ENCODE data around the gene BICRA. TPM values are rescaled to one million over a fixed set of nuclear protein-coding genes. Genes with fewer than 3 reads are reported as not detected.
"Not testable (repeated sequence)": the region's sequence is repeated elsewhere in the genome, so short reads cannot be mapped to it uniquely, and the experiment has no call there.

Gene BICRA
- total and polyA plus RNA-seq, 2 donors from 2014 or later: 3.2 to 14.7 TPM

DNA sequence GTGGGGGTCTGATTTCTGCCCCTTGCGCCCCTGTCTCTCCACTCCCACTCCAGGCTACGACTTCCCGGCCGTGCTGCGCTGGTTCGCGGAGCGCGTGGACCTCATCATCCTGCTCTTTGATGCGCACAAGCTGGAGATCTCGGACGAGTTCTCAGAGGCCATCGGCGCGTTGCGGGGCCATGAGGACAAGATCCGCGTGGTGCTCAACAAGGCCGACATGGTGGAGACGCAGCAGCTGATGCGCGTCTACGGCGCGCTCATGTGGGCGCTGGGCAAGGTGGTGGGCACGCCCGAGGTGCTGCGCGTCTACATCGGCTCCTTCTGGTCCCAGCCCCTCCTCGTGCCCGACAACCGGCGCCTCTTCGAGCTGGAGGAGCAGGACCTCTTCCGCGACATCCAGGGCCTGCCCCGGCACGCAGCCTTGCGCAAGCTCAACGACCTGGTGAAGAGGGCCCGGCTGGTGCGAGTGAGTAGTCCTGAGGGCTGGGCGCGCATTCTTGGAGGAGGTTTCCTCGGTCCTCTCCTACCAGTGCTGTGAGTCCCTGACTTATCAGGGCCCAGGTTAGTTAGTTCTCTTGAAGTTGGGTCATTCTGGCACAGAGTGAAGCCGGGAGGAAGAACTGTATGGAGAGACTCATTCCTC is 116.9 kb downstream of the BICRA start:
- TF ChIP-seq, protein P1, sequence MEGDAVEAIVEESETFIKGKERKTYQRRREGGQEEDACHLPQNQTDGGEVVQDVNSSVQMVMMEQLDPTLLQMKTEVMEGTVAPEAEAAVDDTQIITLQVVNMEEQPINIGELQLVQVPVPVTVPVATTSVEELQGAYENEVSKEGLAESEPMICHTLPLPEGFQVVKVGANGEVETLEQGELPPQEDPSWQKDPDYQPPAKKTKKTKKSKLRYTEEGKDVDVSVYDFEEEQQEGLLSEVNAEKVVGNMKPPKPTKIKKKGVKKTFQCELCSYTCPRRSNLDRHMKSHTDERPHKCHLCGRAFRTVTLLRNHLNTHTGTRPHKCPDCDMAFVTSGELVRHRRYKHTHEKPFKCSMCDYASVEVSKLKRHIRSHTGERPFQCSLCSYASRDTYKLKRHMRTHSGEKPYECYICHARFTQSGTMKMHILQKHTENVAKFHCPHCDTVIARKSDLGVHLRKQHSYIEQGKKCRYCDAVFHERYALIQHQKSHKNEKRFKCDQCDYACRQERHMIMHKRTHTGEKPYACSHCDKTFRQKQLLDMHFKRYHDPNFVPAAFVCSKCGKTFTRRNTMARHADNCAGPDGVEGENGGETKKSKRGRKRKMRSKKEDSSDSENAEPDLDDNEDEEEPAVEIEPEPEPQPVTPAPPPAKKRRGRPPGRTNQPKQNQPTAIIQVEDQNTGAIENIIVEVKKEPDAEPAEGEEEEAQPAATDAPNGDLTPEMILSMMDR (IDR thresholded peaks at IDR 0.05; ENCODE audit: borderline replicate concordance, extremely low read depth, insufficient read depth): no peak

DNA sequence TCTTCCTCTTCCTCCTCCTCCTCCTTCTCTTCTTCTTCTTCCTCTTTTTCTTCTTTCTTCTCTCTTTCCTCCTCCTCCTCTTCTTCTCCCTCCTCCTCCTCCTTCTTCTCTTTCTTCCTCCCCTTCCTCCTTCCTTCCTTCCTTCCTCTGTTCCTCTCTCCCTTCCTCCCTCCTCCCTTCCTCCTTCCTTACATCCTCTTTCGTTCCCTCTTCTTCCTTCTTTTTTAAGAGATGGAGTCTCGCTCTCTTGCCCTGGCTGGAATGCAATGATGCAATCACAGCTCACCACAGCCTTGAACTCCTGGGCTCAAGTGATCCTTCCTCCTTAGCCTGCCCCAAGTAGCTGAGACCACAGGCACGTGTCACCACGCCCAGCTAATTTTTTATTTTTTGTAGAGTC is 117.5 kb downstream of the BICRA start:
- TF ChIP-seq, protein P1 (IDR thresholded peaks at IDR 0.05; ENCODE audit: borderline replicate concordance, extremely low read depth, insufficient read depth): no peak
- Histone ChIP-seq H3K27me3 (ENCODE audit: control insufficient read depth, insufficient read depth, low read length) (no peaks in the 10 kb centered on the region), H3K27ac (ENCODE audit: low read depth in 2 of 2, low read length in 2 of 2) (no peak overlapping the region), H3K9ac (ENCODE audit: low read length in 3 of 3) (no peak overlapping the region), H3K4me3 (ENCODE audit: low read length in 3 of 3) (no peak overlapping the region), H3K4me1 (ENCODE audit: control insufficient read depth in 2 of 3, insufficient read depth in 2 of 3, low read depth in 1 of 3, low read length in 3 of 3) (peaks cover 0 to 4% (median 0%) of the 10 kb centered on the region in 3 donors), H3K36me3 (ENCODE audit: control insufficient read depth in 2 of 3, insufficient read depth in 3 of 3, low read length in 3 of 3) (no peaks in the 10 kb centered on the region), H3K9me3 (ENCODE audit: control insufficient read depth in 2 of 3, insufficient read depth in 1 of 3, low read length in 3 of 3) (no peaks in the 10 kb centered on the region)
- no peak for FAIRE-seq
- no peak for DNase-seq
- intact Hi-C loops (cut with DNase I): no loop called here

More for the DNA sequence above, 116.9 kb downstream of the BICRA start:
- Histone ChIP-seq H3K27ac (ENCODE audit: low read depth in 2 of 2, low read length in 2 of 2) (no peak overlapping the region), H3K27me3 (ENCODE audit: control insufficient read depth, insufficient read depth, low read length) (no peaks in the 10 kb centered on the region), H3K4me3 (ENCODE audit: low read length in 3 of 3) (no peak overlapping the region), H3K4me1 (ENCODE audit: control insufficient read depth in 2 of 3, insufficient read depth in 2 of 3, low read depth in 1 of 3, low read length in 3 of 3) (peaks cover 0 to 4% (median 0%) of the 10 kb centered on the region in 3 donors), H3K36me3 (ENCODE audit: control insufficient read depth in 2 of 3, insufficient read depth in 3 of 3, low read length in 3 of 3) (no peaks in the 10 kb centered on the region), H3K9me3 (ENCODE audit: control insufficient read depth in 2 of 3, insufficient read depth in 1 of 3, low read length in 3 of 3) (no peaks in the 10 kb centered on the region), H3K9ac (ENCODE audit: low read length in 3 of 3) (no peak overlapping the region)
- intact Hi-C loops (cut with DNase I): no loop called here
- no peak for FAIRE-seq
- DNase-seq: no peak

DNA sequence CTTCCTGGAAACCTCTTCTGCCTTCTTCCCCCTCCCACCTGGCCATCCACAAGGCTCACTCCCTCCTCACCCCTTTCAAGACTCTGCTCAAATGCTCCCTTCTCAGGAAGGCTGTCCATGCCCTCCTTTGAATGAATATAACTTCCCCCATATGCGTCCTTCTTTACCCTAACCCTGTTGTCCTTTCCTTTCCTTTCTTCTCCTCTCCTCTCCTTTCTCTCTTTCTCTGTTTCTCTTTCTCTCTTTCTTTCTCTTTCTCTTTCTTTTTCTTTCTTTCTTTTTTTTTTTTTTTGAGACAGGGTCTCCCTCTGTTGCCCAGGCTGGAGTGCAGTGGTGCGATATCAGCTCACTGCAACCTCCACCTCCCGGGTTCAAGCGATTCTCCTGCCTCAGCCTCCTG is 119.4 kb downstream of the BICRA start:
- H3K4me1 ChIP-seq (ENCODE audit: control insufficient read depth in 2 of 3, insufficient read depth in 2 of 3, low read depth in 1 of 3, low read length in 3 of 3); H3K27ac ChIP-seq (ENCODE audit: low read depth in 2 of 2, low read length in 2 of 2); H3K27me3 ChIP-seq (ENCODE audit: control insufficient read depth, insufficient read depth, low read length); H3K9me3 ChIP-seq (ENCODE audit: control insufficient read depth in 2 of 3, insufficient read depth in 1 of 3, low read length in 3 of 3); DNase-seq; H3K36me3 ChIP-seq (ENCODE audit: control insufficient read depth in 2 of 3, insufficient read depth in 3 of 3, low read length in 3 of 3); H3K4me3 ChIP-seq (ENCODE audit: low read length in 3 of 3); intact Hi-C loops (cut with DNase I); H3K9ac ChIP-seq (ENCODE audit: low read length in 3 of 3); FAIRE-seq: not testable (repeated sequence)

DNA sequence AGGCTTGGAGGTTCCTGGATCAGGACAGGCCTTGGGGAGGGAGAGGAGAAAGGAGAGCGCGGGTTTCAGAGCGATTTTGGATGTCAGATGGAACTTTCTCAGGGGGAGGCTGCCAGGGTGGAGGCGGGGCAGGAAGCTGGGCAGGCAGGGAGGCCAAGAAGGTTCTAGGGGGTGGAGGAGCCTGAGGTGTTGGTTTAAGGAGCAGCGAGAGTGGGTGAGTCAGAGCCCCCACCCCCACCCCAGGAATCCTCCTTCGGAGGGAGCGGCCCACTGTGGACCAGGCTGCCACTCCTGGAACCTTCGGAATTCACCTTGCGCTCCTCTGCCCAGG is 120.5 kb downstream of the BICRA start:
- Histone ChIP-seq H3K9me3 (ENCODE audit: control insufficient read depth in 2 of 3, insufficient read depth in 1 of 3, low read length in 3 of 3) (no peaks in the 10 kb centered on the region), H3K36me3 (ENCODE audit: control insufficient read depth in 2 of 3, insufficient read depth in 3 of 3, low read length in 3 of 3) (no peaks in the 10 kb centered on the region), H3K27me3 (ENCODE audit: control insufficient read depth, insufficient read depth, low read length) (no peaks in the 10 kb centered on the region), H3K27ac (ENCODE audit: low read depth in 2 of 2, low read length in 2 of 2) (peak overlapping the region; percentile 57 to 71), H3K9ac (ENCODE audit: low read length in 3 of 3) (no peak overlapping the region), H3K4me3 (ENCODE audit: low read length in 3 of 3) (no peak overlapping the region), H3K4me1 (ENCODE audit: control insufficient read depth in 2 of 3, insufficient read depth in 2 of 3, low read depth in 1 of 3, low read length in 3 of 3) (peaks cover 0 to 2% (median 0%) of the 10 kb centered on the region in 3 donors)
- TF ChIP-seq, protein P1 (IDR thresholded peaks at IDR 0.05; ENCODE audit: borderline replicate concordance, extremely low read depth, insufficient read depth): no peak
- FAIRE-seq (no peak), DNase-seq (peak in 3 of 5 donors; percentile 46 to 86 (median 47))
- intact Hi-C loops (cut with DNase I): no loop called here
